Ureter (tissue), 1 donor: ENCODE measurements around the gene MPPE1. TPM values are rescaled to one million over a fixed set of nuclear protein-coding genes. Genes with fewer than 3 reads are reported as not detected.
"Not testable (repeated sequence)": the region's sequence is repeated elsewhere in the genome, so short reads cannot be mapped to it uniquely, and the experiment has no call there.

Experiments used
- DNase-seq: peaks from one replicate; pipeline ENCODE4 v3.0.0-alpha.2; 2020; ENCODE audit warnings: low spot score
- total RNA-seq: library from RNA; stranded (reverse); gene quantifications from one replicate; pipeline ENCODE4 v1.2.4, GENCODE V29; 2023
- donor health status: DM: yes; HTN: yes; CAD: no.

The MPPE1 gene
- 49.2 TPM for total RNA-seq

DNA sequence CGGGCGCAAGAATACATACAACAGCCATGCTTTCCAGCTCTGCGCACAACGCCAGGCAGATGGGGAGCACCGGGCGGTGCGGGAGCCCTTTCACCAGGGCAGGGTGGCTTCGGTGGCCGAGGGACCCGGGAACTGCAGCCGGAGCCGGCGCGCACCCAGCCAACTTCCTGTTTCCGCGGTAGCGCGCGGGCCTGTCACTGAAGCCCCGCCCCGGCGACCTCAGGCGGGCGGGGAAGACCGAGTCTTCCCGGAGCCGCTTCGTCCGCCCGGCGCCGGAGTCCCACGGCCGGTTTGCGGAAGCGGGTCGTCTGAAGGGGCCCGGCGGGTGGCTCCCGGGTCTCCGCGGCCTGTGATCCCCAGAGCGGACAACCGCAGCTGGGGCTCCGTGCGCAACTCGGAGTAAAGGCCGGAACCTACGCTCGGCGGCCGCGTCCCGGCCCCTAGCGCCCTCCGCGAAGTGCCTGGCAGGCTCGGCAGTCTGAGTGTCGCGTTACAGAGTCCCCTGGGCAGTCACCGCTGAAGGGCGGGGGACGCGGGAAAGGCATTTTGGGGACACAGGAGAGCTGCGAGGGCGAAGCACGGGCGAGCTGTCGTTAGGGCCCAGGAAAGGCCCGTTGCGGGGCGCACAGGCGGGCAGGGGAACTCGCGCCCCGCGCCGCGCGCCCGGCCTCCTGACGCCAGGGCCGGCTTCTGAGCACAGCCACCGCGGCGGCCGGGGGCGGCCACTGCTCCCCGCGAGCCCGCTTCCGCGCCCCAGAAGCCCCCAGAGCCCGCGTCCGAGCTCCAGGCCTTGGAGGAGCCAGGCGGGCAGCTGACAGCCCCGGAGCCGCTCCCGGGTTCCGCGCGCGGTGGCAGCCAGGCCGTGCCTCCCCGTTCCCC lies at the start of gene MPPE1:
MPPE1 (minus strand) TSS at position 136 of the 879 bp plus-strand sequence. CDS start 11,053 bp downstream, outside the sequence.
- peak; percentile 89 for DNase-seq

DNA sequence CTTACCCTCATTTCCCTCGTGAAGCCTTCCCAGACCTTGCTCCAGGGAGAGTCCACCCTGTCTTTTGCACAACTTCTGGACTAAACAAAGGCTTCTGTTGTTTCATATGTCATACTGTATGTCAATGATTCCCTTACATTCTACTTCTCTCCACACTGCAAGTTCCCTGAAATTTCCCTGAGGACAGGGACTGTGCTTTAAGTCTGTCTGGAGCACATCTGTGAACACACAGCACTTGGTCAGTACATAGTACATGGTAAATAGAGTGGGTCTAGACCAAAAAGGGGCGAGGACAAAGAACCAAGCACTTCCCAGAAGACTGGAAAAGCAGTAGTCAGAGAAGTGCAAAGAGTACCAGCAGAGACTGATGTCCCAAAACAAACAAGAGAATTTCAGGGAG lies 49.5 kb upstream of the MPPE1 start:
- DNase-seq: no peak

GRCh38 chr18:11956371-11957308 lies 48.5 kb upstream of the MPPE1 start:
- no peak for DNase-seq

DNA sequence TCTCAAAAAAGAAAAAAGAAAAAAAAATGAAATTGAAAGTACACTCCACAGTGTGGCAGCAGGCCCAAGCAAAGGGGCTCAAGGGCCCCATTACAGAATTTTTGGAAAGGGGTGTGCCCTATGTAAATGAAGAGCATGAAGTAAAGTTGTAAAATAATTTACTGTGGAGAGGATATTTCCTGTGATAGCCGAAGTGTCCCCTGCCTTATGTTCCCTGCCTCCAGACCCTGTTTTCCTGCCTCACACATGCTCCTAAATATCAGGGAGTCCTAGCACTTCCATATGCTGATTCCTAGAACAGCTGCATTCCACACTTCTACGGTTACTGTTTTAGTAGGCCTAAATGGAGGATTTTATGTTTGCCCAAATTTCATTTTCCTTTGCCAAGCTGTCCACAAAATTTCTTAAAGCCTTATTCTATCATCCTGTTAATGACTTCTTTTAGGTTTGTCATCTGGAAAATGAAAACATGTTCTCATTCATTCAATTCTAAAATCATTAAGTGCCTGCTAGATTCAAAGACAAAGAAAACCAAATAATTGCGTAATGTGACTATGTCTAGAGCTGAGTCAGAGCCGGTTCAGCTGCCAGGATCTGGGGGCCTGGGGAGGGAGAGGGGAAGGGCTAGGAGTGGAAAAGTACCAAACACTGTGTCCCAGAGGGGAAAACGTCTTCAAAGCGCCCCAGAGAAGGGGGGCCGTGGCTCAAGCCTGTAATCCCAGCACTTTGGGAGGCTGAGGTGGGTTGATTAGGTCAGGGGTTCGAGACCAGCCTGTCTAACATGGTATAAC lies 47.3 kb upstream of the MPPE1 start:
- no peak for DNase-seq

DNA sequence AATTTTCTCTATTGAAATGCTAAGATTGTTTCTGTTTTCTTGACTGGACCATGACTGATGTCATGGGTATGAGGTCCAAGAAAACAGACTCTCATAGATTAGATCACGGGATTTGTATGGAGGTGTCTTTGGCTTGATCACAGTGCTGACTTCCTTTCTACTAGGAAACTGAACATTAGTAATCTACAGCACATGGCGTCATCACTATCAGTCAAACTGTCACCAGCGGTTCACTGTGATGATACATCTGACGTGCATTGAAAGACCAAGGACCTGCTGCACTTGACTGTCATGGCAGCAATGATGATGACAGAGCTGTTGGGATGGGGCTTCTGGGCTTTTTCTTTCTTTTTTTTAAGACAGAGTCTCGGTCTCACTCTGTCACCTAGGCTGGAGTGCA lies 45.0 kb upstream of the MPPE1 start:
- no peak for DNase-seq

- no peak for DNase-seq
Measured at GRCh38 chr18:11951390-11951851, 43.3 kb upstream of the MPPE1 start.

- DNase-seq: no peak
Measured at GRCh38 chr18:11950824-11951223, 42.7 kb upstream of the MPPE1 start.

DNA sequence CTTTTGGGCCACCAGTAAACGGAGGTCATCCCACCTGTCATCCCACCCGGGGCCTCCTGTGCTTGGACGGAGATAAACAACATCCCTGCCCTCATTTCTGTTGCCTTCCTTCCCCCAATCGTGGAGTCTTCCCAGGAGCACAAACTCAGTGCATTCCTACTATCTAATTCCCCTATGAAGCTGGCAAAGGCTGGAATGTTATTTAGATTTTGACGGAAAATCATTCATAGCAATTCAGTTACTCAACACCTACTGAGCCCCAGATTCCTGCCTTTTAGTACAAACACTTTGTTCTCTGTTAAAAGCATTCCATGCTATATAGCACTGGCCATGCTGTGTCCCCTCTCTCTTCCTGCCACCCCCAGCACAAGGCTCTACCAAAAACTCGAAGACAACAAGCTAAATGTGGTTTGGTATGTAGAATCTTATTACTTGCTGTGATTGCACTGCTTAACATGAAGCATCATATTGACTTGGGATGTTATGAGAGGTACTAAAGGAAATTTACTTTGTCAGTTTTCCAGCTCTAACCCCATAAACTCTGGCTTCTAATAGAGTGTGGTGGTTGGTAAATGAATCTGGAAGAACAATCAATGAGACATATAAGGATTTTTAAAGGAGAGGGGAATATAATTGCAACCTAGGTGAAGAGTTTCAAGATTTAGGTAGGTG lies 40.9 kb upstream of the MPPE1 start:
- no peak for DNase-seq

DNA sequence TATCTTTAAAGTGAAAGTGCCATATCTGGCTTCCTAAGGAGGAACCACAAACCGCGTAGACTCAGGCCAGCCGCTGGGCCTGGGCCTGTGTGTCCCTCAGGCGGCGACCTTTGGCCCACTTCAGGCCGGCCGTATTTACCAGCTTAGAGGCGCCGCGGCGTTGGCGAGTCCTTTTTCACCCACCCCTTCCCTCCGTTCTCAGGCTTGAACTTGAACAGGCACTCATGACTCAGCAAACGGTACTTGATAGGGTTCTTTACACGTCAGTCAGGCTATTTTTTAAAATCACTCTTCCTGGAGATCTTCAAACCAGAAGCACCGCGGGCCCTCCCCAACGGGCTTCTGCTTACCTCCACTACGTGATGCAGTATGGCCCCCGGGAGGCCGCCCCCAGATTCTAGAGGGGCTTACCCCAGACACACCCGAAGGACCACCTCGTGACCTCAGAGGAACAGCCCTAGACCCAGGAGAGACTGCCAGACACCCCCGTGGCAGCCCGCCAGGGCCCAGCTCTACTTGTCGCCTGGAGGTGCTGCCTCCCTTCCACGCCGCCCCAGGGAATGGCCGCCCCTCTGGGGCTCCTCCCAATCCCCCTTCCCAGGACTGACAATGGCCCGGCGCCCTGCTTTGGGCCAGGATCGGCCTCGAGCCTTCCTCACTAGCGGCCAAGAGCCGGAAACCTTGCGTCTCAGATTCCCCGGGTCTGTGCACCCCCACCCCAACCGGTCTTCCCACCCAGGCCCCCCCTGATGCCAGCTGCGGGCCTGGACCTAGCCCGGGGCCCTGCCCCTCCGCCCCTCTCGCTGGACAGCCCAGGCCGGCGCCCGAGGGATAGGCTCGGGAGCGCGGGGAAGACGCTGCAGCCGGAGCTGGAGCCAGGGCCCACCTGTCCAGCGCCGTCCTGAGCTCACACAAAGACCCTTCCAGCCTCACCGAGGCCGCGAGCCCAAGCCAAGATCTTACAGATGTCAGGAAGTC lies 39.4 kb upstream of the MPPE1 start:
- DNase-seq: peak; percentile 92

GRCh38 chr18:11946756-11947155 lies 38.6 kb upstream of the MPPE1 start:
- DNase-seq: no peak

- not testable (repeated sequence) for DNase-seq
Measured at GRCh38 chr18:11945834-11946659, 37.9 kb upstream of the MPPE1 start.

DNA sequence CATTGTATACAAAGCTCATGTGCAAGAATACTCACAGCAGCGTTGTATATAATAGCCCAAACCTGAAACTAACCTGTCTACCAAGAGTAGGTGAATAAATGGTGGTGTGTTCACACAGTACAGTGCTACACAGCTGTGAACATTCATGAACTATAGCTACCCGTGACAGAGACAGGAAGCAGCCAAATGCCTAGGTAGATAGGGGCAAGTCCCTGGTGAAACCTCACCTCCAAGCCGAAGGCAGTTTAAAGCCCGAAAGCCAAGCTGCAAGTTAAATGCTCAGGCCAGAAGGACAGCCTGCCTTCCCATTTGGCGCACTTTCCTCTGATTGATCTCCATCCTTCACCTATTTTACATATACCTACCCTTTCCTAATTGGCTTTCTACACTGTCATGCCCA lies 36.7 kb upstream of the MPPE1 start:
- DNase-seq: no peak

- DNase-seq: no peak
Measured at GRCh38 chr18:11944252-11944651, 36.1 kb upstream of the MPPE1 start.

DNA sequence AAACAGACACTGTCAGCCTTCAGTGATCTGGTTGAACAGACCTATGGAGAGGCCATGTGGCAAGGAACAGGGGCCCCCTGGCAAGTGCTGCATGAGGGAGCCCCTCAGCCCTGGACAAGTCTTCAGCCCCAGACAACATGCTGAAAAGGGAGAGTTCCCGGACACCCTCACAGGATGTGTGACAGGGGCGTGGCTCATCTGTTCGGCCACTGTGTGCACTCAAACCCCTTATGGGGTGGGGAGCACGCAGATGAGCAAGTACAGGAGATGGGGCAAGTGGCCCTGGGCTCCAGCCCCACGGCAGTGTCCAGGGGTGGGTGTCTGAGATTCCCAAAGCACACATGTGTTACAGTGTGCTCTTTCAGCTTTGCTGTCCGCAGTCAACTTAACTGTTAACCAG lies 35.4 kb upstream of the MPPE1 start:
- no peak for DNase-seq

DNA sequence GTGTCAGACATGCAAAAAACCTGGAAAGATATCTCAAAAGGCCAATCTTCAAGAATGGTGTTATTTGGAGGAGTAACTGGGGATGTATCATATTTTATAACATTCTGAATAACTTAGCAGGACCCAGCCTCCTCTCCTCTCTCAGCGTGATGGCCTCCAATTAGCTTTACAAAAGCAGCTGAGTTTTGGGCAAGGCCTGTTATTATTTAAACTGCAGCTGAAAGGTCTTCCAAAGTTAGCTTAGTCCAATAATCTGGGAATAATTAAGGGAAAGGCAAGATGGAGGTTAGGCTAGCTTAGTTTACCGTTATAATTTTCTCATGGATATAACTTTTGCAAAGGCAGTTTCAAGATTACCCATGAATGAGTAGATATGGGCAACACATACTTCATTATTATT lies 32.8 kb upstream of the MPPE1 start:
- DNase-seq: no peak

DNA sequence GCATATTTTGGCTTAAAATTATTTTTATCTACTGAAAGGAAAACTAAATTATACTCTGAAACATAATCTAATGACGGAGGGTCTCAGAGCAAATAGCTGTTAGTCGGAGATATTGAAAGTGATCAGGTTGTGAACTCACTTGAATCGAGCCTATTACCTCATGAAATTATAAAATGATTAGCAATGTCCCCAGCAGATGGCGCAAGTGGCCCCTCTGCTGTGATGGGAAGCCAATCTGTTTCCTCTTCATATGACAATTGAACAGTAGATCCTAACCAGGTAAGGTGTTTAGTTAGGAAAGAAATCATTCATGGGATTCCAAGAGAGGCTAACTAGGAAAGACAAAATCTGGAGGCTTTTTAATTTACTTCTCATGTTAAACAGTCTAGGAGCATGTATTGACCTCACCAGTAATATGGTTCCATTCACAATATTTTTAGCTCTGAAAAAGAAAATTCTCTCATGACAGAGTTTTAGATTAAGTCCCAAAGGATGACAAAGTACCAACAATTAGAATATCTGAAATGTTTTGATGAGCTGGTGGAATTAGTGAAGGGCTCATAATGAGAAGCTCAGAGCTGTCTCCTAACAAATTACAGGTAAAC lies 29.9 kb upstream of the MPPE1 start:
- DNase-seq: peak; percentile 71

DNA sequence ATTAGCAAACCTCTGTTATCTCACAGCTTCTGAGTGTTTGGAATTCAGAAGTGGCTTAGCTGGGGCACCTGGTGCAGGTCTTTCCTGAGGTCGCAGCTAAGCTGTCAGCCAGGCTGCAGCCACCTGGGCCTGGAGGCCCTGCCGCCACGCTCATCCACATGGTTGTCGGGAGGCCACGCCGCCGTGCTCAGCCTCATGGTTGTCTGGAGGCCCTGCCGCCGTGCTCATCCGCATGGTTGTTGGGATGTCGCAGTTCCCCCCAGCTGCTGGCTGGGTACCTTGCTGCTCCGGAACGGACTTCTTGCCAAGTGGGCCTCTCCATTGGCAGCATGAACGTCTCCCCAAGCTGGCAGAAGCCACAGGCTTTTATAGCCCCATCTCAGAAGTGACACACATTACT lies 24.3 kb upstream of the MPPE1 start:
- DNase-seq: no peak

DNA sequence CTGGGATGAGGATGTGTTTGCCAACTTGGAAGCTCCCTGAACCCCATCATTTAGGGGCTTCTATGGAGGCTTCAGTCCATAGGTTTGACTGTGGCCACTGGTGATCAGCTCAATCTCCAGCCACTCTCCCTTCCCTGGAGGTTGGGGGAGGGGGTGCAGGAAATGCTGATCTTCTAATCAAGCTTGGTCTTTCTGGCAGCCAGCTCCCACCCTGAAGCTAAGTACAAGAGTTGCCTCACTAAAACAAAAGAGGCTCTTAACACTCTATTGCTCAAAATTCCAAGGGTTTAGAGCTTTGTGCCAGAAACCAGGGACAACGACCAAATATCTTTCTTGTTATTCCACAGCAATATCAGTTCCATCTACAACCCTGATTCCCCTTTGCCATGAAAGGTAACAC lies 19.4 kb upstream of the MPPE1 start:
- DNase-seq: no peak
